ENCODE measurements around the gene HHATL. TPM values are rescaled to one million over a fixed set of nuclear protein-coding genes. Genes with fewer than 3 reads are reported as not detected.

HHATL gene
- total and polyA plus RNA-seq, 10 of the 15 experiments (the other 5 are each of a cell fraction or from before 2014, with no cell fraction given): not detected

- TF ChIP-seq CTCF (IDR thresholded peaks at IDR 0.05 in 2 of 3, conservative IDR thresholded peaks at IDR 0.05 in 1 of 3; ENCODE audit: control insufficient read depth in 2 of 3, extremely low read depth in 1 of 3, insufficient read depth in 1 of 3, low read depth in 3 of 3, low read length in 3 of 3) (no peak), CHD2 (IDR thresholded peaks at IDR 0.05; ENCODE audit: borderline replicate concordance, low read depth, low read length) (no peak), E2F8 (IDR thresholded peaks at IDR 0.05; ENCODE audit: low read depth, partially characterized antibody) (no peak), POU2F2 (IDR thresholded peaks at IDR 0.05; ENCODE audit: borderline replicate concordance, low read depth, low read length) (no peak)
Observed at GRCh38 chr3:42651248-42652091, 51.1 kb downstream of the HHATL start (continued).

GRCh38 chr3:42649783-42650182 lies 52.8 kb downstream of the HHATL start:
- intact Hi-C loops (cut with micrococcal nuclease; ENCODE audit: unreplicated experiment) (loop anchor here (5.0 kb wide), 1 partner anchor 93 kb away; no protein-coding TSS in a partner anchor), in situ Hi-C loops (cut with MboI) (no loop called here)
- no peak for TF ChIP-seq MTA2 (IDR thresholded peaks at IDR 0.05; ENCODE audit: low read depth)
- TF ChIP-seq CTCF (IDR thresholded peaks at IDR 0.05 in 2 of 3, conservative IDR thresholded peaks at IDR 0.05 in 1 of 3; ENCODE audit: control insufficient read depth in 2 of 3, extremely low read depth in 1 of 3, insufficient read depth in 1 of 3, low read depth in 3 of 3, low read length in 3 of 3): no peak
- no peak for TF ChIP-seq FOXK2 (IDR thresholded peaks at IDR 0.05)
- TF ChIP-seq HDAC6 (IDR thresholded peaks at IDR 0.05; ENCODE audit: unreplicated experiment): no peak
- TF ChIP-seq BCL3 (IDR thresholded peaks at IDR 0.05; ENCODE audit: borderline replicate concordance, insufficient read depth, low read depth, low read length, poor library complexity, severe bottlenecking): peak; percentile 17
- TF ChIP-seq RB1 (IDR thresholded peaks at IDR 0.05; ENCODE audit: borderline replicate concordance): no peak
- Histone ChIP-seq H3K4me3 (no peak overlapping the region), H4K20me1 (ENCODE audit: control insufficient read depth, insufficient read depth) (no peaks in the 10 kb centered on the region), H3K4me1 (ENCODE audit: control insufficient read depth, insufficient read depth, low read length) (peaks cover 17% of the 10 kb centered on the region), H3K9me3 (replicated peaks; ENCODE audit: control insufficient read depth, insufficient read depth, low read length) (no peaks in the 10 kb centered on the region), H3K27ac (ENCODE audit: control insufficient read depth, insufficient read depth) (no peak overlapping the region), H3K9ac (ENCODE audit: control insufficient read depth, insufficient read depth, low read length) (no peak overlapping the region), H2AFZ (ENCODE audit: control insufficient read depth, low read depth, low read length) (no peak overlapping the region), H3K27me3 (replicated peaks in 1 of 2; ENCODE audit: control insufficient read depth in 2 of 2, insufficient read depth in 2 of 2, low read length in 1 of 2) (no peaks in the 10 kb centered on the region), H3K36me3 (ENCODE audit: control insufficient read depth in 2 of 2, insufficient read depth in 2 of 2, low read length in 1 of 2) (peaks cover 0 to 19% of the 10 kb centered on the region in 2 experiments; a peak in 3 of 4 replicates), H3K79me2 (ENCODE audit: control insufficient read depth, insufficient read depth, low read length) (no peaks in the 10 kb centered on the region; the same call in 1 of the 2 replicates), H3K4me2 (ENCODE audit: control insufficient read depth, insufficient read depth) (no peak overlapping the region)
- FAIRE-seq (no peak), ATAC-seq (no peak), DNase-seq (ENCODE audit: low read depth, low spot score) (no peak)
- ChIA-PET POLR2A (no interaction called here), RAD21 (ENCODE audit: unreplicated experiment) (no interaction called here), CTCF (interaction anchor here (0.6 kb wide), 1 partner anchor 72 kb away, joined by 3 read pairs; no protein-coding TSS in a partner anchor), SMC1A (ENCODE audit: uncharacterized antibody, unreplicated experiment) (interaction anchor here (1.3 to 3.0 kb wide), 3 partner anchors 8 to 67 kb away, joined by 3 to 11 read pairs (median 3); partner anchors contain the start of genes SEC22C and SS18L2)
- WGBS (ENCODE audit: insufficient coverage, insufficient replicate concordance, low lambda C conversion rate, missing lambda C conversion rate): 88% methylated on average over 4 of the region's 4 CpGs
- BruUV-seq (replicated peaks): no TSS peak
